Activated CD4-positive, alpha-beta T cell treated with anti-CD3 and anti-CD28 coated beads, Interleukin-2, amount 50 U/mL, for 4 hours (primary cell): ENCODE data around the gene RALGPS1.

Experiments
- DNase-seq, 2 experiments: peaks; one replicate each; pipeline ENCODE4 v3.0.0-alpha.2; 2020

The RALGPS1 gene

DNA sequence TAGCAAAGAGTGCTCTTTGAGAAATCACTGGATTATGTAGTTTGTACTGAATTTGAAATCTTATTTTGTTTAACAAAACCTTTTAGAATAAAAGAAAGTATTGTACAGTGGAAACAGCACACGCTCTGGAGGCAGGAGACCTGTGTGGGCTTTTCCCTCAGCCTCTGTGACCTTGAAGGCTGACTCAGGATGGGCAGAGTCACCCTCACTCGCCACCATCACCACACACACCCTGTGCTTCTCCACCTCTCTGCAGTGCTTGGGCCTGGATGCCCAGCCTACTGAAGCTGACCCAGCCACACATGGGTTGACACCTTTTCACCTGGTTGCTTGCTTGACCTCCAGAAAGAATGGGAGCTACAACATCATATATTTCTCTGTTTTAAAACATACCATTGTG lies 188.2 kb downstream of the RALGPS1 start:
- no peak for DNase-seq

- DNase-seq = no peak
These were observed 190.2 kb downstream of the RALGPS1 start for GRCh38 chr9:127104581-127105311.

DNA sequence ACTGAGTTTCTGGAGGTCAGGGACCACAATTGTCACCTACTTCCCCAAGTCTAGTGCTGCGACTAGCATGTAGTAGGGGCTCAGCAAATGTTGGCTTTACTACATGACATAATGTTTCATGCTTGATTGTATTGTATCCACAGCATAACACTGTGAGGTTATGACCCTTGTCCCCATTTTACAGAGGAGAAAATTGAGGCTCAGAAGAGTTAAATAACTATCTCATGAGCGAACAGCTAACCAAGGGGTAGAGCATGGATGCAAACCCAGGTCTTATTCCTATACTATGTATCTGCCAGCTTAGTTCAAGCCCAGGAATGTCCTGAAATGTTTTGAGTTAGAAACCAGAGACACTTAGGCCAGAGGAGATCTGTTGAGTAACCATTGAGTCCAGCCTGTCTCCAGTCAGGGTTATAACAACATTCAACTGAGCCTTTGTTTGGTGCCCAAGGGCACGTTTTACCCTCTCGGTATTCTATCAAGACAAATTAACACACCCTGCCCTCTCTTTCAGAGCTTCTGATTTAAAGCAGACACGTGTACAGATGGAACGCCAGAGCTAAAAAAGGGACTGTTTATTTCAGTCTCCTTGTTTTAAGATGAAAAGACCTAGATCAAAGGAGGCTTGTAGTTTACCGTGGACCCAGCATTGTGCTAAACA lies 191.4 kb downstream of the RALGPS1 start:
- no peak for DNase-seq

- DNase-seq = no peak
These were observed 191.9 kb downstream of the RALGPS1 start for GRCh38 chr9:127106466-127106855.

DNA sequence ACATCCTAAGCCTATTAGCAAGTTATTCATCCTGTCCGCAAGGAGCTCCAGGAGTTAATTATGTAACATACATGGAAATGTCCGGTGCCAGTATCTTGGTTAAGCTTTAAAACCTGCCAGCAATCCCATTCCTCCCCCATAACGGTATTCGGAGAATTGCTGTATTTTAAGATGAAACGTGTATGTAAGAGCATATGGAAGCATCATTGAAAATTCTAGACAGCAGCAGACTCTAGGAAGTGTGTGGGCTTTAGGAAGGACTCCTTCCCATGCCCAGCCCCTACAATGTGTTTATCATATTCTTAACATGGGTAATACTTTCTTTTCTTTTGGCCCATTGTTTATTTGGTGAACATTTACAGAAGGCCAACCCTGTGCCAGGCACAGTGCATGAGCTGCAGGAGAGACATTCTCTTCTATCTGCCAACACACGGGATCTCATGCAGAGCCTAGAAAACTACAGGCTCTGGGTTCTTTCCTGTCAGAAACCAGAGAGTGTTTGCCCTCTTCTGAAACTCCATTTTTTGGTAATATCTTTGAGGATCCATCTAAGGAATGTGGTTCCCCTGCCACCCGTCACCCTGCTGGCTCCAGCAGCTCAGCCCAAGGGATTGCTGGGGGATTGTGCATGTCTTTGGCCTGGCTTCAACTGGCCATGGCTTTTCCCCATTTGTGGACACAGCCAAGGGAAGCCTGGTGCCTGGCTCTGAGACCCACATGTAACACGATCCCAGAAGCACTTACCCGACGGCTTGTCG lies 192.8 kb downstream of the RALGPS1 start:
- no peak for DNase-seq

DNA sequence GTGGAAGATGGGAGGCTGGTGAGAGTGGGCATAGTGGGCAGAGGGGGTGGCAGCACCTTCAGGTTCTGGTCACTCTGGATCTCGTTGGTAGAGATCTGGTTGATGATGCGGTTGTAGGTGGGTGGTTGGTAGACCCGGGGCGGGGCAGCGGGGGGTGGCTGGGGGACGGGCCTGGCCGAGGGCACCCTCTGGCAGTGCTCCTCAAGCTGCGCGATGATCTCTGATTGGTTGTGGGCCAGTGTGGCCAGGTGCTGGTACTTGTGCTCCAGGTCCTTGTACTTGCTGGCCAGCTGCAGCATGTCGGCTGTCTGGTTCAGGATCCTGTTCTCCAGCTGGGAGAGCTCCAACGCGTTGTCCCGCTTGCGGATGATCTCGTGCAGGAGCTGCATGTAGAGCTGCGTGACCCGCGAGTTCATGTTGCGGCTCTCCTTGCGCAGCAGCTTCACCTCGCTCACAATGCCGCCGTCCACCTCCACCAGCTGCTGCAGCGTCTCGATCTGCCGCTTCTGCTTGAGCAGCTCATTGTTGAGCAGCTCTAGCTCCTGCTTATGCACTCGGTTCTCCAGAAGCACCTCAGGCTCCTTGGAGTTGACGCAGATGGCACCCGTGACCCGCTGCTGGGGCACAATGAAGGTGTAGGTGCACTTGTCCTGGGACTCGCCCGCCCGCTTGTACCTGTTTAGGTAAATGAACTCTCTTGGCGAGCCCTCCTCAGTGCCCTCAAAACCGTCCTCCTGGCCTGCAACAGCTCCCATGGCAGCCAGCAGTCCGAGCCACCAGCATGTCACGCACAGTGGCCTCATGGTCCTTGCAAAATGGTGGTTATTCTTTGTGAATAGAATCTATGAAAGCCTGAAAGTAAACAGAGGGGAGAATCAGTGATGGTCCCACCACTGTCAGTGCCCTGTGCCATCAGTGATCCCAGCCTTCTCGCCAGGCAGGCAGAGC lies 193.6 kb downstream of the RALGPS1 start:
- DNase-seq = no peak

GRCh38 chr9:127109212-127109711 lies 194.7 kb downstream of the RALGPS1 start:
- DNase-seq = no peak

GRCh38 chr9:127112056-127112455 lies 197.5 kb downstream of the RALGPS1 start:
- DNase-seq = no peak

DNA sequence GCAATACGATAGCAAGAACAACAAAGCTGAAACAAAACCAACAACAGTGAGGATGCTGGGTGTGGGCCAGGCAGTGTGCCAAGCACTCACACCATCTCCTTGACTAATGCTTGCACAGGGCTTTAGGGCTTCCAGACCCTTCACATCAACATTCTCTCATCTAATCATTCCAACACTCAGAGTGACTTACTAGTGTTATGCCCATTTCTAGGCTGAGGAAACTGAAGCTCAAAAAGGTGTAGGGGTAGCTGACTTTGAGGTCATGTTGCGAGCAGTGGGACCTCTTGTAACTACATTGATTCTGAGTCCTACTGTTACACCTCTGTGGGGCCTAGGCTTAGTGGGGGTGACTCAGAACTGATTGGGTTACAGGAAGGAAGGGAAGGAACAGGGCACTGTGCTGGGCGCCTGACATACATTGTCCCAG lies 198.2 kb downstream of the RALGPS1 start:
- no peak for DNase-seq

- no peak for DNase-seq
These were observed 198.8 kb downstream of the RALGPS1 start for GRCh38 chr9:127113191-127113972.

GRCh38 chr9:127114606-127115005 lies 200.0 kb downstream of the RALGPS1 start:
- DNase-seq = no peak

DNA sequence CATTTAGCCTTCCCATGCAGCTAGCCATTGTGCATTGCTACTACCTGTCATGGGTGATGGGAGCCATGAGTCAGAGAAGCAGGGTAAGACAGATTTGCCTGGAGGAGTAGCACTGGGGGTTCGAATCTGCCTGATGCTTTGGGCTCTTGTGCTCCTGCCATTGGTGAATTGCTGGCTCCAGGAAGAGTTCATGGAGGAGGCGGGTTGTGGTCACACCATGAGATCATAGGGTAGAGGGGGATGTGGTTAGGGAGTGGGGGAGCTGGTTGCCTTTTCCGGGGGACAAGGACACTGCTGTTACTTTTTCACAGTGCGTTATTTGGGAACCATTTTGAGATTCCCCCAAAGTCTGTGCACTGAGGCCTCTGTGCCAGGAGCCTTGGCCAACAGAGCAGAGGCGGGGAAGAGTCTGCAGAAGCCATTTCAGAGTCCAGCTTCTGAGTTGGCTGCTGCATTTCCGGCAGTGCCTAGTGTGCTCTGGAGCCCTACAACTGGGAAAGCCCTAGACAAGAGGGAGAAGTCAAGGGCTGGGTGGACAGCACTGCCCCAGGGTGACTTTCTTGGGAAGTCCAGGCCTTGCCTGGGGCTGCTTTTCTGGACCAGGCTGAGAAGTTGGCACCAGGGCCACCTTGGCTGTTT lies 201.6 kb downstream of the RALGPS1 start:
- no peak for DNase-seq

- DNase-seq = no peak
These were observed 202.4 kb downstream of the RALGPS1 start for GRCh38 chr9:127116957-127117356.

- no peak for DNase-seq
These were observed 203.2 kb downstream of the RALGPS1 start for GRCh38 chr9:127117801-127118200.

GRCh38 chr9:127118597-127119319 lies 204.2 kb downstream of the RALGPS1 start:
- DNase-seq = no peak

- DNase-seq = no peak
These were observed 204.7 kb downstream of the RALGPS1 start for GRCh38 chr9:127119320-127119709.

GRCh38 chr9:127121628-127122175 lies 207.1 kb downstream of the RALGPS1 start:
- no peak for DNase-seq

DNA sequence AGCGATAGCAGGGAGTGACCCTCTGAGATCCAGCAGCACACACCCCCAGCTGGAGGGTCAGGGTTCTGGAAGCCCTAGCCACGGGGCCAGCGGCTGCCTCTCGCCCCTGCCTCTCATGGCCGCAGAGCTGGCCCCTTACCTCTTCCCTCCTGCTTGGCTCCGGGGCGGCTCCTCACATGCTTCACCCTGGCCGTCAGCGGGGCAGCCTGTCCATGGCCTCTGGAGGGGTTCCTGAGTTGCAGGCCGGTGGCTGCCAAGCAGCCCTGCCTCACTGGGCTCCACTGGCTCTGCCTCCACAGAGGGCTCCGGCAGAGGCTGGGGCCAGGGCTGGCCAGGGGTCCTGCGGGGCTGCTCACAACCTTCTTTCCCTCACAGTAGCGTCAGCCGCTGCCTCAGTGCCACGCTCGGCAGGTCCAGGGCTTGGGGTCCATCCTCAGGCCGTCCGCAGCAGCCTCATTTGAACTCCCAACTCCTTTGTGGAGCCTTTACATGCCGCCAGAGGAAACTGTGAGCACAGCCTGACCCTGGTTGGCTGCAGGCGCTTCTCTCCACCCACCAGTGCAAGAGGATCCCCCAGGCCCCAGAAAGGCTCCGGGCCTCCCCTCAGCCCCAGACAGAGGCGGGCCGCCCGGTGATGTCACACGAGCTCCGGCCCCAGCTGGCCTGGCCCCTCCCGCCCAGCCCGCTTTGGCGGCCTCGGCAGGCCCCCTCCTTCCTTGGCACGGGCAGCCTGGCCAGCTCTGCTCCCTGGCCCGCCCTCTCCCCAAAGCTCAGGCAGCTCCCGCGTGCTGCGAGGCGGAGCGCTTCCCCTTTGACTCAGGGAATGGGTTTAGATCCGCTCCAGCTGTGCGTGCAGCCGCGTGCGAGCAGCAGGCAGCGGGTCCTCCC lies 207.8 kb downstream of the RALGPS1 start, which contains the start of gene ANGPTL2:
Gene ANGPTL2, minus strand, starts transcription at position 460 of the 888 bp plus-strand sequence. CDS start 13,904 bp downstream, outside the sequence.
- DNase-seq = no peak
